KMS-11 (cell line): Measurements from ENCODE around the gene XPC.

Experiments used
- H2AFZ ChIP-seq: fragments of 200-600 bp; sonication (generic); 2 replicates; pipeline ENCODE4 v1.6.1; 2016; ENCODE audit warnings: antibody characterized with exemption, mixed run types, low read depth
- H3K27ac ChIP-seq: fragments of 200-600 bp; sonication (generic); 2 replicates; pipeline ENCODE4 v1.6.1; 2016; ENCODE audit warnings: mild to moderate bottlenecking, mixed run types
- H3K27me3 ChIP-seq: fragments of 200-600 bp; sonication (generic); 2 replicates; pipeline ENCODE4 v1.6.1; 2017; ENCODE audit warnings: mild to moderate bottlenecking, low read depth, mixed run types, moderate library complexity; ENCODE audit not compliant: insufficient read depth
- H3K36me3 ChIP-seq: fragments of 200-600 bp; sonication (generic); 2 replicates; pipeline ENCODE4 v1.6.1; 2017; ENCODE audit warnings: mild to moderate bottlenecking, mixed run types; ENCODE audit not compliant: insufficient read depth
- H3K4me1 ChIP-seq: fragments of 200-600 bp; sonication (generic); 2 replicates; pipeline ENCODE4 v1.6.1; 2016; ENCODE audit warnings: mild to moderate bottlenecking, low read depth, mixed run types; ENCODE audit not compliant: poor library complexity, severe bottlenecking
- H3K4me2 ChIP-seq: fragments of 200-600 bp; sonication (generic); 2 replicates; pipeline ENCODE4 v1.7.0; 2016; ENCODE audit warnings: mild to moderate bottlenecking, mixed run types
- H3K4me3 ChIP-seq: fragments of 200-600 bp; sonication (generic); IDR thresholded peaks from 2 replicates; pipeline ENCODE4 v1.6.1; 2017; ENCODE audit warnings: low read depth, low read length, mixed read lengths; ENCODE audit not compliant: insufficient read depth
- H3K79me2 ChIP-seq: fragments of 200-600 bp; sonication (generic); 2 replicates; pipeline ENCODE4 v1.6.1; 2016; ENCODE audit warnings: low read depth, mixed run types; ENCODE audit not compliant: insufficient read depth
- H3K9ac ChIP-seq: fragments of 200-600 bp; sonication (generic); 2 replicates; pipeline ENCODE4 v1.6.1; 2016; ENCODE audit warnings: mild to moderate bottlenecking, mixed run types
- H4K20me1 ChIP-seq: fragments of 200-600 bp; sonication (generic); 2 replicates; pipeline ENCODE4 v1.6.1; 2016; ENCODE audit warnings: mild to moderate bottlenecking, mixed run types; ENCODE audit not compliant: insufficient read depth
- CTCF ChIP-seq: fragments of 200-600 bp; sonication (generic); conservative IDR thresholded peaks from 2 replicates; pipeline ENCODE4 v1.6.1; 2017; ENCODE audit warnings: low read depth, mild to moderate bottlenecking, antibody characterized with exemption, low read length, moderate library complexity, mixed read lengths

Gene XPC

GRCh38 chr3:14206548-14207177 lies 28.3 kb upstream of the XPC start:
- H4K20me1 ChIP-seq = no peaks in the 10 kb centered on the region
- no peak overlapping the region for H2AFZ ChIP-seq
- H3K4me2 ChIP-seq = no peak overlapping the region
- TF ChIP-seq CTCF = no peak
- H3K79me2 ChIP-seq = no peaks in the 10 kb centered on the region
- H3K4me1 ChIP-seq = no peaks in the 10 kb centered on the region
- H3K27ac ChIP-seq = no peak overlapping the region
- no peaks in the 10 kb centered on the region for H3K27me3 ChIP-seq
- no peak overlapping the region for H3K9ac ChIP-seq
- H3K36me3 ChIP-seq = no peaks in the 10 kb centered on the region
- H3K4me3 ChIP-seq = no peak overlapping the region

DNA sequence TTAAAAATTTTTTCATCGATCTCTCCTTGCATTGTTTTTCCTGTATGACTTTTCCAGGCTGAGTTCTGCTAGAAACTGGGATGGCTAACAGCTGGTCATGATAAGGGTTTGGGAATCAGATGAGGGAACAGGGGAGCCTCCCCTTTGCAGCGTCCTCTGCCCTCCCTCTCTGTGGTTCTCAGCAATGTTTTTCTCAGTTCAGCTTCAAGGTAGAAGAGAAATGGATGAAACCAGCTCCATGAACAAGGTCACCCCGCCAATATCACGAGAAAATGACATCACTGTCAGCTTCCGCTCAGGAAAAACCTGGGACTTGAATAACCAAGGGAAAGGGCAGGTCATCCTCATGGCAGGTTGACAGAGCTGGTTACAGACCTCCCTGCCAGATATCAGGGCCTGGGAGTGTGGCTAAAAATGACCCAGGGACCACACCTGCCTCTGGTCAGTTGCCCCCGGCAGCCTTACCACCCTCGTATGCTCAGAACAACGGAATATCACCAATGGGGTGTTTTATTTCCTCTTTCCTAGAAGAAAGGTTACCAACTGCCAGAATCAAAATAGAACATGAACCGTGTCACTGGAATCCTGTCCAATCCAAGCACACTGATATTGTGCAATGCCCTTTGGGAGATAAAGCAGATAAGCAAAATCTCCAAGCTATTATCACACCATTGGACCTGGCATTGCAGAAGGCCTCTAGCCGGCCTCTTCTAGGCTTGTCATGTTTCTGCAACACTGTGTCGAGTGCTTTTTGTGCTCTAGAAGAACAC lies 26.3 kb upstream of the XPC start:
- no peaks in the 10 kb centered on the region for H3K27me3 ChIP-seq
- no peak overlapping the region for H2AFZ ChIP-seq
- no peaks in the 10 kb centered on the region for H4K20me1 ChIP-seq
- no peaks in the 10 kb centered on the region for H3K4me1 ChIP-seq
- no peak overlapping the region for H3K4me2 ChIP-seq
- no peak overlapping the region for H3K27ac ChIP-seq
- TF ChIP-seq CTCF = no peak
- no peaks in the 10 kb centered on the region for H3K79me2 ChIP-seq
- no peaks in the 10 kb centered on the region for H3K36me3 ChIP-seq
- H3K9ac ChIP-seq = no peak overlapping the region
- H3K4me3 ChIP-seq = no peak overlapping the region

GRCh38 chr3:14203521-14204079 lies 25.2 kb upstream of the XPC start:
- Histone ChIP-seq H3K9ac (no peak overlapping the region), H3K4me2 (no peak overlapping the region), H2AFZ (no peak overlapping the region), H4K20me1 (no peaks in the 10 kb centered on the region), H3K4me3 (no peak overlapping the region), H3K4me1 (no peaks in the 10 kb centered on the region), H3K27me3 (no peaks in the 10 kb centered on the region), H3K36me3 (no peaks in the 10 kb centered on the region), H3K79me2 (no peaks in the 10 kb centered on the region), H3K27ac (no peak overlapping the region)
- TF ChIP-seq CTCF = peak; percentile 79

- Histone ChIP-seq H3K4me2 (no peak overlapping the region), H3K4me1 (no peaks in the 10 kb centered on the region), H2AFZ (no peak overlapping the region), H3K36me3 (no peaks in the 10 kb centered on the region), H3K4me3 (no peak overlapping the region), H3K79me2 (no peaks in the 10 kb centered on the region), H3K27me3 (no peaks in the 10 kb centered on the region), H3K27ac (no peak overlapping the region), H4K20me1 (no peaks in the 10 kb centered on the region), H3K9ac (no peak overlapping the region)
- TF ChIP-seq CTCF = no peak
Measured at GRCh38 chr3:14202874-14203520, 24.6 kb upstream of the XPC start.
